Astrocyte of the hippocampus (primary cell): ENCODE data around the gene RPL10.

Experiments used
- DNase-seq: peaks from one replicate; pipeline ENCODE4 v3.0.0; 2011; ENCODE audit warnings: low read depth, low spot score

Gene RPL10

DNA sequence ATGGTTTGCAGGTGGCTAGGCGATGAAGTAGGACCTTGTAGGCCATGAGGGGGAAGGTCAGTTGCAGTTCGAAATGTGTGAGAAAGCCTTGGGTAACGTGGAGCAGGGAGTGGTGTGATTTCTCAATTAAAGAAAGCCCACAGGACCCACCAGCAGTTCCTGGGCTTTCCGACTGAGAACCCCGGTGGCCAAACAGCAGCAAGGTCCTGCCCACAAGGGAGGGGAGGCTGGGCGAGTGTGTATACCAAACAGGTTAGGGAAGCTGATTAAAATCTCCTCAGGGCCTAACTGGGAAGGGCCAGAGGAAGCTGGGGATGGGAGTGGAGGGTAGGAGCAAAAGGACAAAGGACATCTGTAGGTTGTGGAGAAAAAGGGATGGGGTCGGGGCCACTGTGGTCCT is 32.7 kb downstream of the RPL10 start:
- no peak for DNase-seq

DNA sequence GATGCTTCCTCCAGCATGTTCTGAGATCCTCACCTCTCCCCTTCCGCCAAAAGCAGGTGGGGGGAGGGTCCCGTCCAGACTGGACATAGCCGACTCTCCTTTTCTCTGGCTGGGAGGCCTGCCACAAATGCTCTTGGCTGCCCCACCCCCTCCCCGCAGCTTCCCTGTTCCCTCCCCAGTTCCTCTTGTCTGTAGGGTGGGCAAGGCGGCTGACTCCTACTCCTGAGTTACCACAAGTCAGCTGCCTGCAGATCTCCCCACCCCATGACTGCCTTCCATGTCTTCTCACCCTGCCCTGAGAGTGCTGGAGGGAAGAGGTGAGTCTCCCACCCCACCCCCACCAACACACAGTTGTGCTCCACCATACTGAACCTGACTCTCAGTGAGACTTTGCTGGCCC is 33.2 kb downstream of the RPL10 start:
- DNase-seq, result no peak

DNA sequence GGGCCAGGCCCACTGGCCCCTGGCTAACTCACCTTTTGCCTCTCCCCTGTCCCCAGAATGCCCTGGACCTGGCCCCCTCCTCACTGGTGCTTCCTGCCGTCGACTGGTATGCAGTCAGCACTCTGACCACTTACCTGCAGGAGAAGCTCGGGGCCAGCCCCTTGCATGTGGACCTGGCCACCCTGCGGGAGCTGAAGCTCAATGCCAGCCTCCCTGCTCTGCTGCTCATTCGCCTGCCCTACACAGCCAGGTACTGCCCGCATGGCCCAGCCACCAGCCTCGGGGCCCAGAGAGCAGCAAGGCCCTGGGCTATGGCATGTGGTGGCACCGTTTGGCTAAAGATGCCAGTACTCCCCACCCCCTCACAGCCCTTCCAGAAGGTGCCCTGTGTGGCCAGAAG is 34.0 kb downstream of the RPL10 start:
- DNase-seq, result no peak

DNA sequence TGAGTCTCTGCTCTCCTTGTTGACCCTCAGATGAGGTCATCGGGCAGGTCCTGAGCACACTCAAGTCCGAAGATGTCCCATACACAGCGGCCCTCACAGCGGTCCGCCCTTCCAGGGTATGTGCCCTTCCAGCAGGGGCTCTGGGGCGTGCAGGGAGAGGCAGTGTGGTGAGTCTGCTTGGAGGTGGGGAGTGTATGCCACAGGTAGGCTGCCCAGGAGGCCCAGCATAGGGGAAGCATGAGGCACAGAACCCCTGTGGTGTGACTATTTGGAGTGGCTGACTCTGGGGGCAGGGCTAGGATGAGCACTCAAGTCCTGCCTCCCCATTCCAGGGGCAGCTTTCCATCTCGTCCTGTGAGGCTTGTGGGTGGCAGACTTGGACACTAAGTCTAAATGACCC is 35.4 kb downstream of the RPL10 start:
- DNase-seq, result no peak

DNA sequence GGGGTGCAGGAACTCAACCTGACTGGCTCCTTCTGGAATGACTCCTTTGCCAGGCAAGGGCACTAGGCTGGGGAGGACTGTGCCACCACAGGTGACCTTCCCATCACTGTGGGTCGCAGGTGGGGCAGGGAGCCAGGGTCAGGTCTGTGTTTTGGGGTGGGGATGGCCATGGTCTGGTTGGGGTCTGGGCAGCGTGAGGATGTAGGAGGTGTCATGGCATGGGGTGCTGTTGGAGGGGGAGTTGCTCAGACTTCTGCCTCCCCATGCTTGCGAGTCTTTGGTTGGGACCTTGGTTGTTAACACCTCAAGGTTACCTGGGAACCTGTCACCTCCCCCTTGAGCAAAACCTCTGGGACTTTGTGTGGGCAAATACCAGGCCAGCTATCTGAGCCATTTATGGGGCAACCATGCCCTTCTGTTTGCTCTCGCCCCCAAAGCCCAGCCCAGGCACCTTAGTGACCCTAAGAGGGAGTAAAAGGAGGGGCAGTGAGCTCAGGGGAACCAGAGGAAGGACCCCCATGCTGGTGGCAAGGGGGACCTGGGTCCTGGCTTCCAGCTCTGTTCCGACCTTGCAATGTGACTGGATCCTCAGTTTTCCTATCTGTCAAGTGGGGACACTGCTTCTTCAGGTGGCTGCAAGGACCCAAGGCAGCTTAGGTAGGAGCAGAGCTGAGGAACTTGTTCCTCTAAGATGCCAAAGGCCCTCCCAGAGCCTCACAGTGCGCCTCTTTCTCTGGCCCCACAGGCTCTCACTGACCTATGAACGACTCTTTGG is 36.4 kb downstream of the RPL10 start:
- DNase-seq, result no peak

DNA sequence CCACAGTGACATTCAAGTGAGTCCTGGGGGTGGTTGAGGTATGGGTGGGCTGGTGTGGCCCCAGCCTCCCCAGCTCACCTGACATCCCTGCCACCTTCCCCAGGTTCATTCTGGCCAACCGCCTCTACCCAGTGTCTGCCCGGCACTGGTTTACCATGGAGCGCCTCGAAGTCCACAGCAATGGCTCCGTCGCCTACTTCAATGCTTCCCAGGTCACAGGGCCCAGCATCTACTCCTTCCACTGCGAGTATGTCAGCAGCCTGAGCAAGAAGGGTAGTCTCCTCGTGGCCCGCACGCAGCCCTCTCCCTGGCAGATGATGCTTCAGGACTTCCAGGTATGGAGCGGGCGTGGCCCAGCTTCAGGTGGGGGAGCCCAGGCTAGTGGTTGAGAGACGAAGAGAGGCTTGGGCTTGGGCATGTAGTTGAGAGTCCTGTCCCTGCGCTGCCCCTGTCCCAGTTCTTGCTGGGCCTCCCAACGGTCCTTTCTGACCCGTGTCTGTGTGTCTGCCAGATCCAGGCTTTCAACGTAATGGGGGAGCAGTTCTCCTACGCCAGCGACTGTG is 37.1 kb downstream of the RPL10 start:
- DNase-seq, result no peak

DNA sequence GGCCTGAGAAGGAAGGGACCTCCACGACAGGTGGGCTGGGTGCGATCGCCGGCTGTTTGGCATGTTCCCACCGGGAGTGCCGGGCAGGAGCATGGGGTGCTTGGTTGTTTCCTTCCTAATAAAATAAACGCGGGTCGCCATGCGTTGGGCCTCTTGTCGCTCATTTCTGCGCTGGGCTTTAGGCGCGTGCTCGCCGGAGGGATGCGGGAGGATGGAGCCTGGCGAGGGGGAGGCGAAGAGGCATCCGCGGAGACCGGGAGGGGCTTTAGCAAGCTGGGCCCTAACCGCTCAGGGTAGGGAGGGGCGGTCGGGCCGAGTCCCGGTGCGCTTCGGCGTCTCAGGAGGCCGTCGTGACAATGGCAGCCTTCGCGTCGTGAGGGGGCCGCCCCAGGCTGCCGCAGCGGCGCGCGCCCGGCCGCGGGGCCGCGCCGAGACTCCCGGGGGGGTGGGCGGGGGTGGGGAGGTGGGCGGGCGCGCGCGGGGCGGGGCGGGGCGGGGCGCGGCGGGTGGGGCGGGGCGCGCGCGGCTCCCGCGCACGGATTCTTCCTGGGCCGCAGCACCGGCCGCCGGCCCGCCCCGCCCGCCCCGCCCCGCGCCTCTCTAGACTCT is 38.3 kb downstream of the RPL10 start:
- DNase-seq, result no peak

DNA sequence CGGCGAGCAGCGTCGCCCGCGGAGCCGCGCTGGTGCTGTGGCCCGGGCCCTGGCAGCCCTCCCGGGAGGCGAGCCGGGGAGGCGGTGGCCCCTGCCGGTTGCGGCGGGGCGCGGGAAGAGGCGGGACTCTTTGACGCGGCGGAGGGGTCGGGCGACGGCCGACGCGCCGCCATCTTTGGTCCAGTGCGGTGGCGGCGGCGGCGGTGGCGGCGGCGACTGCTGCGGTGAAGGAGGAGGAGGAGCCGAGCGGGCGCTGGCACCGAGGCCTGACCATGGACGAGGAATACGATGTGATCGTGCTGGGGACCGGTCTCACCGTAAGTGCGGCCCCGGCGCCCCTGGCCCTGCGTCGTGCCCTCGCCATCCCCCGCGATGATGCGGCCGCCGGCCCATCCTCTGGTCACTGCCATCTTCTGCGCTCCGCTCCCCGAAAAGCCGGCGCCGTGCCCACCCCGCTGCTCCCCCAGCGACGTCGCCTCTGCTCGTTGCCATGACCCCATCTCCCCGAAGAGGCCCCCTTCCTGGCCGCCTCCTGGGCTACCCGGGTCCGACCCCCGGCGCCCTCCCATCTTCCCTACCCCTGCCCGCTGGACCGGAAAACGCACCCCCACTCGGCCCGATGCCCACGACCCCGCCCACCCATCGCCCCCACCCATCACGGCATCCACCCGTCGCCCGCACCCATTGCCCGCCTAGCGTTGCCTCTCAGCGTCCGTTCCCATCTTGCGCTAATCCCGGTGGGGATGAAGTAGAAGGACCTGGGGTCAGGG is 39.0 kb downstream of the RPL10 start, which contains the start of gene GDI1:
GDI1 (plus strand) TSS at position 172 of the 770 bp plus-strand sequence; CDS start at position 273, 101 bp downstream.
- peak; percentile 78 for DNase-seq

DNA sequence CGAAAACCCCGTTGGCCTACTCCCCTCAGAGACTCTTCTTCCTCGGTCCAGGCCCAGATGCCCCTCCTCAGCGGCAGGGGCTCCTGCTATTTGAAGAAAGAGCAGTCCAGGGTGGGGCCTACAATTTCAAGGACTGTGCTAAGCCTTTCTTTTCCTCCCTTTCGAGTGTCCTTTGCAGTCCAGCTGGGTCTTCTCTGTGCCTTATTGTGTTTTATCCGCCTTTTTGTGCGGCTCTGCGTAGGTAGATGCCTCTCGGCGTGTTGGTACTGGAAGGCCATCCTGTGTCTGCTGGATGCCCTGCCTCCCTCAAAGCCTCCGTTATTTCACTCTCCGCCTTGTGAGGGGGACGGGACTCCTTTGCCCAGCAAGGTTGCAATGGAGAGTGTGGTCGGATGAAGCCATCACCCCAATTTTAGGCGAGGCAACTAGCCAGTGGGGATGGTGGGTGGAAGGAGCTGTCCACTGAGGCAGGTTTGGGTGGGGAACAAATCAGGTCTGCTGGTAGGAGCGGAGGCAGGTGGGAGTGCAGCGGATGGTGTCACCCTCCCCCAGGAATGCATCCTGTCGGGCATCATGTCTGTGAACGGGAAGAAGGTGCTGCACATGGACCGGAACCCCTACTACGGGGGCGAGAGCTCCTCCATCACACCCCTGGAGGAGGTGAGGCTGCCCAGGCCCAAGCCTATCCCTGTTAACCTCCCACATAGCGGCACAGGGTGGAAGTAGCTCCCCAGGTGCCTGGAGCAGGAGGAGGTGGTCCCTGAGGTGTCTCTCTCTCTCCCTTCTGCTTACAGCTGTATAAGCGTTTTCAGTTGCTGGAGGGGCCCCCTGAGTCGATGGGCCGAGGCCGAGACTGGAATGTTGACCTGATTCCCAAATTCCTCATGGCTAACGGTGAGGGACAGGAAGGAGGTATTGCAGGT is 40.1 kb downstream of the RPL10 start:
- DNase-seq, result peak; percentile 20

DNA sequence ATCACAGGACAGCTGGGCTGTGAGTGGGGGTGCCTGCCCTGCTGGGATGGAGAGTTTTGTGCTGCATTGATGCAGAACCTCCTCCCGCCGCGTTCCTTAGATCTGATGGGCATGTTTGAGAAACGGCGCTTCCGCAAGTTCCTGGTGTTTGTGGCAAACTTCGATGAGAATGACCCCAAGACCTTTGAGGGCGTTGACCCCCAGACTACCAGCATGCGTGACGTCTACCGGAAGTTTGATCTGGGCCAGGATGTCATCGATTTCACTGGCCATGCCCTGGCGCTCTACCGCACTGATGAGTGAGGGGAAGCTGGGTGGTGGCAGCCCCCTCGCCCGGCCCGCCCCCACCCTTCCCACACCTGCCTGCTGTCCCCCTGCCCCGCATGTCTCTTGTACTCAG is 41.7 kb downstream of the RPL10 start:
- DNase-seq, result no peak

DNA sequence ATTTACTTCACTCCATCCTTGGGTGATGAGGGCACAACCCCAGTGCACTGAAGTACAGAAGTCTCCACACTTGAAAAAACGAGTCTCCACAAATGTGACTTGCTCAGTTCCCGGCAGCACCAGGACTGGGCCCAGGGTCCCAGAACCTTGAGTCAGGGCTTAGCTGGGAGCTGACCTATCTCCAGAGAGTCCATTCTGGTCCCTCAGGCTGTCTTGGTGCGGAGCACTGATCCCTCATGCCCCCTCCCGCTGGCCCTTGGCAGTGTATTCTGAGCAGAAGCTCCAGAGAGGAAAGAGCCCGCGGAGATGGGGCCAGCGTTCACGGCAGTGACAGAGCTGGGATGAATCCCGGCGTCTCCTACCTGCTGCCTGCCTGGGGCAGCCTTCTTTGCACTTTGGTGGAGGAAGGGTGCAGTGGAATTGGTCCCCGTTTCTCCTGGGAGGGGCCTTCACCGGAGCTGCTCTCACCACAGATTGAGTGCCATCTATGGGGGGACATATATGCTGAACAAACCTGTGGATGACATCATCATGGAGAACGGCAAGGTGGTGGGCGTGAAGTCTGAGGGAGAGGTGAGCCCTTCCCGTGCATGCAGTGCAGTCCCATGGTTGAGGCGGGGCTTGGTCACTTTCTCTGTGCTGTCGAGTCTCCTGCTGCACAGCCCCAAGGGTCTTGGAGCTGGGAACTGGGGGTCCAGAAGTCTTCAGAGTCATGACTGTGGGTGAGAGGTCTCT is 42.6 kb downstream of the RPL10 start:
- no peak for DNase-seq

DNA sequence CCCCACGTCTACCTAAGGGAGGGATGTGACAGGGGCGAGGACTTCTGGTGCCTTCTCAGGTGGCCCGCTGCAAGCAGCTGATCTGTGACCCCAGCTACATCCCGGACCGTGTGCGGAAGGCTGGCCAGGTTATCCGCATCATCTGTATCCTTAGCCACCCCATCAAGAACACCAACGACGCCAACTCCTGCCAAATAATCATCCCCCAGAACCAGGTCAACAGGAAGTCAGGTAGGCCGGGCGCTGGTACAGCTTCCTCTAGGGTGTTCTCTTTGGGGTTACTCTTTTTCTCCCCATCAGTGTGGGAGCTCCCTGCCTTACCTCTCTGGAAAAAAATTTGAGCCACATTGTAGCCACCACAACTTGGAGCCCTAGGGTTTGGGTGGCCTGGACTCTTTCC is 43.4 kb downstream of the RPL10 start:
- no peak for DNase-seq

DNA sequence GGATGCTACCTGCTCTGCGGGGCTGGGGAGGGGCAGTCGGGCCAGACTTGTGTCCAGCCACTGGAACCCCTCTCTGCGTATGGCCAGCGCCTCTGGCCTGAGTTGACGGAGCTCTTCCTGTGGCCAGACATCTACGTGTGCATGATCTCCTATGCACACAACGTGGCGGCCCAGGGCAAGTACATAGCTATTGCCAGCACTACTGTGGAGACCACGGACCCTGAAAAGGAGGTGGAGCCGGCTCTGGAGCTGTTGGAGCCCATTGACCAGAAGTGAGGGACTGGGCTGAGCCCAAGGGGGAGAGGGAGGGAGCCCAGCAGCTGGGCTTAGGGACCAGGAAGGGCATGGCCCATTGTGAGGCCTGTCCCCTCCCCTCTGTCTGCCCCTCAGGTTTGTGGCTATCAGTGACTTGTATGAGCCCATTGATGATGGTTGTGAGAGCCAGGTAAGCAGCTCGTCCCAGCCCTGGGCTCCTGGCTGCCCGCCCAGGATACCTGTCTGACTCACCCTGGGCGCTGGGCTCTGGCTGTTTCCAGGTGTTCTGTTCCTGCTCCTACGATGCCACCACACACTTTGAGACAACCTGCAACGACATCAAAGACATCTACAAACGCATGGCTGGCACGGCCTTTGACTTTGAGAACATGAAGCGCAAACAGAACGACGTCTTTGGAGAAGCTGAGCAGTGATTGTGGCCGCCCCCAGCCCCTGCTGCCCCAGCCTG is 44.0 kb downstream of the RPL10 start:
- no peak for DNase-seq

DNA sequence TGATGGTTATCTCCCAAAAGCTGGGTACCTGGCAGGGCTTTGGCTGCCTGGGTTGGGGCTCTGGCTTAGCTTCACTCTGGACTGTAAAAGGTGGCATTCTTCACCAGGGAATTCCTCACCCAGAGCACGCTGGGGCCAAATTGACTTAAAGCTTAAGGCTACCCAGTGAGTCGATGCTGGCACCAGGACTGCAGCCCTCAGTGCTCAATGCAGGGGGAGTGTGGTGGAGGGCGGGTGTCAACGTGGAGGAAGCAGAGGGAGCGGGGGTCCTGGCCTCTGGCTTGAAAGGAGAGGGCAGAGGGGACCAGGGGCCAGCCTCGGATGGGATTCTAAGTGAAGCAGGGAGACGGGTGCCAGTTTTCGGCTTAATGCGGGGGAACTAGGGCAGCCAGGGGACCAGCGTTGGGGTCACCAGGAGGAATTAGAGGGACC is 45.3 kb downstream of the RPL10 start:
- DNase-seq, result peak; percentile 28

DNA sequence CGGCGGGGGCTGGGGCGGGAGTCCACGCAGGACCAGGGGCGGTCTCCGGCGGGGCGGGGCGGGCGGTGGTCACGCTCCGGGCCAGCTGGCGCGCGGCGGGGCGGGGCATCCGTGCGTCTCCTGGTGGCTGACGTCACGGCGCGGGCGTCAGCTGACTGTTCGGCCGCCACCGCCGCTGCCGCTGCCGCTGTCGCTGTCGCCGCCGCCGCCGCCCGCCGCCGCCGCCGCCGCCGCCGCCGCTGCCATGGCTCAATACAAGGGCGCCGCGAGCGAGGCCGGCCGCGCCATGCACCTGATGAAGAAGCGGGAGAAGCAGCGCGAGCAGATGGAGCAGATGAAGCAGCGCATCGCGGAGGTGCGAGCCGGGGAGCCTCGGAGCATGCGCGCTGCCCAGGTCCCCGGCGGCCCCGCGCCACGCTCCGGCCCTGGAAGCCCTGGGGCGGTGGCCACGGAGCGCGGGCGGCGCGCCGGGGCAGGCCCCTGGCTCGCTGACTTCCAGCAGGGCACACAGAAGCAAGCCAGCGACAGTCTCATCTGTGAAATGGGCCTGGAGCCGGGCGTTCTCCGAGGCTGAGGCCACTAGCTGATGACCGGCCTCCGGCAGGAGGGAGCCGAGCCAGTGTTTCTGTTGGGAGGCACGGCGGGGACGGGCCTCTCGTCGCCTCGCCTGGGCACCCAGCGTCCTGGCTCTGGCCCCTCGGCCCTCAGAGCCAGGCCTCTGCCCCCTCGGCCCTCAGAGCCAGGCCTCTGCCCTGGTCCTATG is 46.0 kb downstream of the RPL10 start, which contains the start of gene FAM50A:
FAM50A (plus strand) TSS at position 150 of the 763 bp plus-strand sequence; CDS start at position 245, 95 bp downstream.
- DNase-seq, result peak; percentile 82

DNA sequence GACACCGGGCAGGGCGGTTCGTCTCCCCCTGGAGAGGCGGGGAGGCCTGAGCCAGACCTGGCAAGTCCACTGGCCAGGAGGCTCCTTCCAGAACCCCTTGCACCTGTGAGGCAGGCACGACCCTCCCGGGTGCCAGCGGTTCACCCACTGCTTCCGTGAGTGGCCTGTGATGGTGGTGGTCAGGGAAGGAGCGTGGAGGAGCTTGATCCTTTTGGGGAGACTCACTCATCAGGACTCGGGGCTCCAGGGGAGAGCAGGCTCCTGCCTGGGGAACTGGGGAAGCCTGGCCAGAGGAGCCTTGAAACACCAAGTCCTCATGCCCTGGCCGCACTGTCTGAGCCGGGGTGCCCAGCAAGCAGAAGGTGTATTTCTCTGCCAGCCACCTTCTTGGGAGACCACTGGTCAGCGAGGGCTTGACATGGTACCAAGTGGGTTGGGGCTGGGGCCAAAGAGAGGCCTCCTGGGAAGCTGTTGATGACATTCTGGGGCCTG is 46.6 kb downstream of the RPL10 start:
- DNase-seq, result no peak

DNA sequence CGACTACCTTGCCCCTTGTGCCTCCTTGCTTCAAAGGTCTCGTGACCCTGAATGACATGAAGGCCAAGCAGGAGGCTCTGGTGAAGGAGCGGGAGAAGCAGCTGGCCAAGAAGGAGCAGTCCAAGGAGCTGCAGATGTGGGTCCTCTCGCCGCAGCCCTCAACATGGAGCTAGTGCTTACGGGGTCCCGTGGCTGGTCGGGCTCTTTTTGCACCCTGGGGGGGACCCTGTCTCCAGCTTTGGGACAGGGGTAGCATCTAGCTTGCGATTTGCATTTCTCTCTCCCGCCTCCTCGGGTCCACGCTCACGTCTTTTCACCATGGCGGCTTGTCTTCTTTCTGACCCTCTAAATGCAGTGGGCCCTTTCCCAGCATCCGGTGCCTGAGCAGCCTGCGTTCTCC is 47.6 kb downstream of the RPL10 start:
- DNase-seq, result no peak

DNA sequence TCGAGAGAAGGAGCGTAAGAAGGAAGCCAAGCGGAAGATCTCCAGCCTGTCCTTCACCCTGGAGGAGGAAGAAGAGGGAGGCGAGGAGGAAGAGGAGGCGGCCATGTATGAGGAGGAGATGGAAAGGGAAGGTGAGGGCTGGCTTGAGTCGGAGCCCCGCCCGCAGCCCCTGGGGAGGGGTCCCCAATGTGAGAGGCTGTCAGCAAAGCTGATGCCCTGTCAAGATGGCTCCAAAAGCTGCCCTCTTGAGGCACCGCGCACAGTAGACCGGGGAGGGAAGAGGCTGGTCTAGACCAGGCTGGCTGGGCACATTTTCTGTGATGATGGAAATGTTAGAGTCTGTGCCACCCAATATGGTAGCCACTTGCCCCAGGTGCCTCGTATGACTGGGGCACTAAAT is 48.3 kb downstream of the RPL10 start:
- DNase-seq, result no peak

DNA sequence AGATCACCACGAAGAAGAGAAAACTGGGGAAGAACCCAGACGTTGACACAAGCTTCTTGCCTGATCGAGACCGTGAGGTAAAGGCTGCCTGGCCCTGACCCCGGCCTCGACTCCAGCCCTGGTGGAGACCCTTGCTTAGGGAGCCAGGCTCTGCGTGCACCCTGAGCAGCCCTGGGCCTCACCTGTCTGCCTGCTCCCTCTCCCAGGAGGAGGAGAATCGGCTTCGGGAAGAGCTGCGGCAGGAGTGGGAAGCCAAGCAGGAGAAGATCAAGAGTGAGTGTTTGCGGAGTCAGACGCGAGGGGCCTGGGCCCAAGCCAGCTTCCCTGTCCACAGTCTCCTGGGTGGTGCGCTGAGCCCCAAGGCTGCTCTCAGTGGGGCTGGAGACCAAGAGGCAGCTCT is 50.3 kb downstream of the RPL10 start:
- DNase-seq, result no peak
